ENCODE data around the gene SYT14.
"Not testable (repeated sequence)": the region's sequence is repeated elsewhere in the genome, so short reads cannot be mapped to it uniquely, and the experiment has no call there.

The SYT14 gene

GRCh38 chr1:209945377-209945776 is 7.4 kb downstream of the SYT14 start:
- no peak for DNase-seq (ENCODE audit: low read depth)

- no peak for DNase-seq (ENCODE audit: low read depth)
These were observed 10.1 kb downstream of the SYT14 start for GRCh38 chr1:209948155-209948554.

DNA sequence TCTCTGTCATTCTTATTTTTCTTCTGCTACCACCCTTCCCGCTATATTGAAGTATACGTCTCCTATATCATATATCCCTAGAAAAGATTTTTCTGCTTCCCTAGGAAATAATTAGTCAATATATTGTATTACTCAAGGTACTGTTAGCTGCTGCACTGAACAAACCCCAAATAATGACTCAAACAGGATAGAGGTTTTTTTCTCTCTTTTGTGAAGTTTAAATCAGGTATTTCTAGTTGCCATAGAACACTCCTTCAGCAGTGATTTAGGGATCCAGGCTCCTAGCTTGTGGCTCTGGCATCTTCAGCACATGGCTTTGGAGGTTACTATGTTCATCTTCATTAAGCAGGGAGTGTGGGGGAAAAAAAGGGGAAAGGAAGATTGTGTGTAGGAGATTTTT is 18.1 kb downstream of the SYT14 start:
- no peak for DNase-seq (ENCODE audit: low read depth)

- no peak for DNase-seq (ENCODE audit: low read depth)
These were observed 21.6 kb downstream of the SYT14 start for GRCh38 chr1:209959623-209960022.

GRCh38 chr1:209960926-209961325 is 22.9 kb downstream of the SYT14 start:
- DNase-seq (ENCODE audit: low read depth), result no peak

DNA sequence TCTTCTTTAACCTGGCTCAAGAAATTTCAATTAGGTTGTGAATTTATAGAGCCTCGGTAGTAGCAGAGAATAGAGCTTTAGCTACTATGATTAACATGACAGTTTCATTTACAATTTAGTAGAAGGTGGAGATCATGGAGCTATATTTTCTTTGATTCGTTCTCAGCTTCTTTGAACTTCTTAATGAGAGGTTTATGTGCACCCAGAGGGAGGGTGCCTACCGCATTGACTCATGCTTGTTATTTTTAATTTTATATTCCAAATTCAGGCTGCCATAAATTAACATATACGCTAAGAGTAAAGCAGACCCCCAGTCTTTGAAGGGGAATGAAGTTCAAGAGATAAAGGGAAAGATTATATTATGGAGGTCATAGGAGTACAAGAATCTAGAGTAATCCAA is 24.4 kb downstream of the SYT14 start:
- no peak for DNase-seq (ENCODE audit: low read depth)

GRCh38 chr1:209962856-209963255 is 24.8 kb downstream of the SYT14 start:
- DNase-seq (ENCODE audit: low read depth), result no peak

GRCh38 chr1:209965996-209966395 is 28.0 kb downstream of the SYT14 start:
- no peak for DNase-seq (ENCODE audit: low read depth)

GRCh38 chr1:209978721-209979120 is 40.7 kb downstream of the SYT14 start:
- DNase-seq (ENCODE audit: low read depth), result not testable (repeated sequence)

DNA sequence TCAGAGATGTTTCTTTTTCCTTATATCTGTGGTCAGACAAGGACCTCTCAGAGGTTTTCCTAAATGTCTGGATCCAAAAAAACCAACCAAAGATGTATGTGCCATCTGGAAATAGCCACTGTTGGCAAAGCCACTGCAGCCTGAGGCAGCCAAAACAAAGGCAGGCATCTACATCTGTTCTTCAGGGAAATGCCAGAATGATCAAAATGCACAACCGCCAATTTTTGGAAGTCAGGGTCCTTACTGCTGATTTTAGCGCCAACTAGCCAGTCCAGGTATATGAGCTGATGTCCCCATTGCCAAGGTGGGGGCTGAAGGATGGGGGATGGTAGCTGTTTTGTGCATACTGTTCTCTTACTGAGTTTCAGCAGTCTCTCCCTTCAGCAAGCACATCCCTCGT is 45.9 kb downstream of the SYT14 start:
- no peak for DNase-seq (ENCODE audit: low read depth)

GRCh38 chr1:209985002-209985401 is 47.0 kb downstream of the SYT14 start:
- no peak for DNase-seq (ENCODE audit: low read depth)

GRCh38 chr1:209988706-209989105 is 50.7 kb downstream of the SYT14 start:
- DNase-seq (ENCODE audit: low read depth), result no peak

GRCh38 chr1:209989525-209989924 is 51.5 kb downstream of the SYT14 start:
- DNase-seq (ENCODE audit: low read depth), result no peak

DNA sequence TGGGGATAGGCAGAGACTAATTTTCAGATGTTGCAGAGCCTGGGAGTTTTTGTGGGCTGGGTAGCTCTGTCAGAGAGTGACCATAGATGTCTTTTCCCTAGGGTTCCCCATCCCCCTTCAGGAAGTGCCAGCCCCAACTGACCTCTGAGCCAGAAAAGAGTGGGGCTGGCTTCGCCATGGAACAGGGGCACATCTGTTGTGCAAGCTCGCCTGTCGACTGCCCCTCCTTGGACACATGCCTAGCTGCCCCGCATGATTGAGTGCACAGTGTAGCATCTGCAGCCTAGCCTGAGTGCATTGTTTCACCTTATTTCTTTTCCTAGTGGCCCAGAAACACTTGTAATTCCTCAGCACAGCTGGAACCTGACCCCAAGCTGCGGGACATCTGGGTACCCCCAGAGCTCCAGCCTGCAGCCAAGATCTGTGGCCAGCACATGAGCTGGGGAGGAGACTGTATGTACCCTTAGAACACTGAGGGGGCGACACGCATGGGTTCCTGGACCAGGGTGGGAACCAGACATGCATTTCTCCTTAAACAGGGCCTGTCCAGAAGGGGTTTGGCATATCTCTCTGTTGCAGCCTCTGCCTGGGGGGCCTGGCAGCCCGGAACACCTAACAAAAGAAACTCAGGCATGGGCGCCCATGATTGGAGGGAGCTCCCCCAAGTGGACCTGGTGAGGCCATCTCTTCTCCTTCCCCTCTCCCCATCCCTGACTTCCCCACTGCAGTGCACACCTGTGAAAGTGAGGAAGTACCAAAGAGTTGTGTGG is 55.2 kb downstream of the SYT14 start:
- DNase-seq (ENCODE audit: low read depth), result no peak

DNA sequence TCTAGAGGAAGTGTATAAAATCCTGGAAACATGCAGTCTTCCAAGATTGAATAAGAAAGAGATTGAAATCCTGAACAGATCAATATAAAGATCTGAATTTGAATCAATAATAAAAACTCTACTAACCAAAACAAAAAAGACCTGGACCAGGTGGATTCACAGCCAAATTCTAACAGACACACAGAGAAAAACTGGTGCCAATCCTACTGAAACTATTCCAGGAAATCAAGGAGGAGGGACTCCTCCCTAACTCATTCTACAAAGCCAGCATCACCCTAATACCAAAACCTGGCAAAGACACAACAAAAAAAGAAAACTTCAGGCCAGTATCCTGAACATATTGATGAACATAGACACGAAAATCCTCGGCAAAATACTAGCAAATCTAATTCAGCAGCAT is 58.3 kb downstream of the SYT14 start:
- no peak for DNase-seq (ENCODE audit: low read depth)

GRCh38 chr1:209999005-209999404 is 61.0 kb downstream of the SYT14 start:
- DNase-seq (ENCODE audit: low read depth), result no peak

- DNase-seq (ENCODE audit: low read depth), result no peak
These were observed 63.7 kb downstream of the SYT14 start for GRCh38 chr1:210001751-210002150.

DNA sequence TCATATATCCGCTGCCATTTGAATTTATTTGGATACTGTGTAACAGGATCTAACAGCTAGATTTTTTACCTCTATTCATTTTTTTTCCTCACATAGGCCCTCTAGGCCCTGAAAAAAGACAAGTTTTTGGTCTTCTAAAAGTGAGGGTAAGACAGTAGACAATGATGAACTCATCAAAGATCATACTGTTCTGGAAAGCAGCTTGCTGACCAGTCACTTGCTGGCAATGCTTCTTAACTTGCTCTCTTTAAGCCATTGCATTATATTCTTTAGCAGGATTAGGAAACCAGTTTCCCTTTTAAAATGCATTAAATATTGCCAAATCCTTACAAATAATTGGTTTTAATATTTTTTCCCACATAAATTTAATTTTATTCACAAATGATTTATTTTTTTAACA is 65.5 kb downstream of the SYT14 start:
- no peak for DNase-seq (ENCODE audit: low read depth)

- DNase-seq (ENCODE audit: low read depth), result no peak
These were observed 72.1 kb downstream of the SYT14 start for GRCh38 chr1:210010161-210010560.

- no peak for DNase-seq (ENCODE audit: low read depth)
These were observed 83.3 kb downstream of the SYT14 start for GRCh38 chr1:210021145-210021860.

GRCh38 chr1:210022044-210022443 is 84.0 kb downstream of the SYT14 start:
- DNase-seq (ENCODE audit: low read depth), result no peak

DNA sequence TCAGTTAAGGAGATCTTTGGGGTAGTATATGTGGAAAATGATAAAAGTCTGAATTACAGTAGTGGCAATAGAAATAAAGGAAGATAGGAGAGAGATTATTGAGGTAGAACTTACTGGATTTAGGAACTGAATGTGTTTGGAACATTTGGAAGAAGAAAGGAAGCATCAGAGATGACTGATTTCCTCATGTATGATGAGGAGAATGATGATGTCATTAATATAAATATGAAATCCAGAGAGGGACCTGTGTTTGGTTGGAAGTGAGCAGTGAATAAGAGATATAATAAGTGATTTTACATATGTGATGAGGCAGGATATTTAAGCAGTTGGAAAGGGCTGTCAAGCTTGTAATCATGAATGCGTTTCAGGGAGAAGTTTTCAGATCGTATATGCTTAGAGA is 86.3 kb downstream of the SYT14 start:
- DNase-seq (ENCODE audit: low read depth), result no peak

- no peak for DNase-seq (ENCODE audit: low read depth)
These were observed 87.0 kb downstream of the SYT14 start for GRCh38 chr1:210024996-210025395.

- DNase-seq (ENCODE audit: low read depth), result no peak
These were observed 87.9 kb downstream of the SYT14 start for GRCh38 chr1:210025870-210026269.
